Cerebellar cortex (tissue), 1 donor: Measurements from ENCODE around the gene SIKE1.
"Not testable (repeated sequence)": the region's sequence is repeated elsewhere in the genome, so short reads cannot be mapped to it uniquely, and the experiment has no call there.

Experiments used
- DNase-seq: peaks from one replicate; pipeline ENCODE4 v3.0.0-alpha.2; 2015; ENCODE audit warnings: low spot score

The SIKE1 gene

DNA sequence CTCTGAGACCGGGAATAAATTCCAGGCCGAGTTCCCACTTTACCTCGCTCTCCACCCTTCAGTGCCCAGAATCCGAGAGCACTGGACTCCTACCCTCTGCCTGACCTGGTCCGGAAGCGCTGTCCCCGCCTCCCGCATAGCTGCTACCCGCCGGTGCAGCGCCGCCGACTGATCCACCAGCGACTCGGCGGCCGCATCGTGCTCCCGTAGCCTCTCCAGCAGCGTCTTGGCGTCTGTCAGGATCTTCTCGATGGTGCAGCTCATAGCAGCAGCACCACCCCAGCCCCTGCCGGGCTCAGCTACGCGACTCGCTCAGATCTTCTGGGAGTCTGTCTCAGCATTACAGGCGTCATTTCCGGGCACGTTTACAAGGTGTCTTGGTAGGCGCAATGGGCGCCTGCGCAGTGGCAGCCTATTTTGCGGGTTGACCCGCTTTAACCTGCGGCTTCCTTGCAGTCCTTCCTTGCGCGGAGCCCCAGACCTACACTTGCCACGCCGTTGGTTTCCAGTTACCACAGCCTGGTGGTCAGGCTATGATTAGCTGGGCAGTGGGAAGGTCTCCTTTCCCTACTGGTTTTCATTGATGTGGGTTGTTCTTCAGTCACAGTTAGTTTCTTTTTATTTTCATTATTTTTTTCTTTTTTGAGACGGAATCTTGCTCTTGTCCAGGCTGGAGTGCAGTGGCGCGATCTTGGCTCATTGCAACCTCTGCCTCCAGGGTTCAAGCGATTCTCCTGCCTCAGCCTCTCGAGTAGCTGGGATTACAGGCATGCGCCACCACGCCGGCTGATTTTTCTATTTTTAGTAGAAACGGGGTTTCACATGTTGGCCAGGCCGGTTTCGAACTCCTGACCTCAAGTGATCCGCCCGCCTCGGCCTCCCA is at the start of gene SIKE1:
SIKE1 (minus strand) TSS at position 342 of the 883 bp plus-strand sequence; CDS start at position 264, 78 bp downstream.
- peak; percentile 98 for DNase-seq

DNA sequence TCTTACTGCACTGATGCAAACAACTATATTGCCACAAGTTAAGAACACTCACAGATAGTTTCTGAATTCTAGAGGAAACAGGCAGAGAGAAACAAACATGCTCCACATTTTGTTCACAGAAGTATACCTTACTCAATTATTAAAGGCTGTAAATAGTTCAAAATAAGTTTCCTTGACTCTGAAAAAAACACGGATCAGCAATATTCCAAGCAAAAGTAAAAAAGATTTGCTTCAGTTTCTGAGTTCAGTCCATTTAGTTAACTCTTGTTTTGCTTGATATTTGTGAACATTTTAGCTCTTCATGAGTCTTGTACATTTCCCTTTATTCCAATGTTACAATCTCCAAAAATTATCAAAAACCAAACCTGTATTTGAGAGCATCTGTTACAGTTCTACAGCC is 49.6 kb upstream of the SIKE1 start:
- DNase-seq, result not testable (repeated sequence)

DNA sequence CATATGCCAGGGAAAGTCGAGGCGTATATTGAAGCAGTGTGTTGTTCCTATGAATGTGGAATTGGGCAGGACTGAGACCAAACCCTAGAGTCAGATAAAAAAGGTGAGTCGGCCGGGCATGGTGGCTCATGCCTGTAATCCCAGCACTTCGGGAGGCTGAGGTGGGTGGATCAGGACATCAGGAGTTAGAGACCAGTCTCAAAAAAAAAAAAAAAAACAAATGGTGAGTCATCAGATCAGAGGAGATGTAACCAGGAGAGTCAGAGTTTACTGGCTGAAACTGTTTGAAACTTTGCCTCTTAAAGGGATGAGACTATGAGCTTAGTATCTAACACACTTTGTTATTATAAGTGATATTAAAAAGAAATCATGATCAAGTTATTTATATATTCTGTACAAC is 47.8 kb upstream of the SIKE1 start:
- no peak for DNase-seq

DNA sequence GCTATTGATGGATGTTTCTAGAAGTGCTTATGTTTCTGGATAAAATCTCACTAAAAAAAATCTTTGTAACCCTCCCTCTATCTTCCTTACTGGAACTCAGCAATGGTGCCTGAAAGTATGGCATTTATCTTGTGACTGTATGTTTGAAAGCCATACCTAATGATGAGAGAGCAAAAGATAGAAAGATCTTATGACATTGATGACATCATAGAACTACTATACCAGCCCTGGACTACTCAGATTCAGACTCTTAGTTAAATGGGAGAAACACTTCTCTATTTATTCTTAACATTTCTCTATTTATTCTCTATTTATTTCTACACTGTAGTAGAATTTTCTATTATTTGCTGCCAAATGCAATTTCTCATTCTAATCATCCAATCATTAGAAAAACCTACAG is 41.5 kb upstream of the SIKE1 start:
- no peak for DNase-seq

DNA sequence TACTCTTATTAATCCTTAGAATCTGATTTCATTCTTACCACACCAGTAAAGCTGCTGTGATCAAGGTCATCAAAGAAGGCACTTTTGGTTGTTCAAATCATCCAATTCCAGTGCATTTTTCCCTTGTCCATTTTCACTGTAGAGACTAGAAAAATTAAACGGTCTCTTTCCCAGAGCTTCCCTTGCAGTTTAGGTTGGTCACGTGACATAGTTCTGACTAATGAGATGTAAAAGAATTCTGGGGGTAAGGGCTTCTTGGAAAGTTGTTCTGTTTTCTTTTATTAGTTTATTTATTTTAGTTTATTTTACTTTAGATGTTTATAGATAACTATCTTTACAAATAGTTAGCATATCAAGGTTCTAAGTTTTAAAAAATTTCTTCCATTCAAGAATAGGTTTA is 39.9 kb upstream of the SIKE1 start:
- no peak for DNase-seq

DNA sequence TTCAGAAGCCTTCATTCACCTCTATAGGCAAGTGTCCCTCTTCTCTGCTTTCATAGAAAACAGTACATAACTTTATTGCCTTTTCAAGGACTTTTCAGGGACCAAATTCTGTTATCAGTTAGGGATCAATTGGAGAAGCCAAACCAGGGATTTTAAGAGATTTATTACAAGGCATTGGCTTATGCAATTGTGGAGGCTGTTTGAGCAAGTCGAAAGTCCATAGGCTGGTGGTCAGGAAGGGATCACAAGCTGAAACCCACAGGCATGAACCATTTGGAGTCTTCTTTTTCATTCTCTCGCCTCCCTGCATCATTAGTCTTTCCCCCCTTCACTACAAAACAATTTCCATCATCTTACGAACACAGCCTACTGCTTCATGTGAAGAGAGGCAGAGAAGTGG is 39.4 kb upstream of the SIKE1 start:
- no peak for DNase-seq

DNA sequence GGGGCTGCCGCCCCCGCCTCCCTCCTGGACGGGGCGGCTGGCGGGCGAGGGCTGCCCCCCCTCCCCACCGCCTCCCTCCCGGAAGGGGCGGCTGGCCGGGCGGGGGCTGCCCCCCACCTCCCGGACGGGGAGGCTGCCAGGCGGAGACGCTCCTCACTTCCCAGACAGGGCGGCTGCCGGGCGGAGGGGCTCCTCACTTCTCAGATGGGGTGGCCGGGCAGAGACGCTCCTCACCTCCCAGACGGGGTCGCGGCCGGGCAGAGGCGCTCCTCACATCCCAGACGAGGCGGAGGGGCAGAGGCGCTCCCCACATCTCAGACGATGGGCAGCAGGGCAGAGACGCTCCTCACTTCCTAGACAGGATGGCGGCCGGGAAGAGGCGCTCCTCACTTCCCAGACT is 24.0 kb upstream of the SIKE1 start:
- DNase-seq, result not testable (repeated sequence)

DNA sequence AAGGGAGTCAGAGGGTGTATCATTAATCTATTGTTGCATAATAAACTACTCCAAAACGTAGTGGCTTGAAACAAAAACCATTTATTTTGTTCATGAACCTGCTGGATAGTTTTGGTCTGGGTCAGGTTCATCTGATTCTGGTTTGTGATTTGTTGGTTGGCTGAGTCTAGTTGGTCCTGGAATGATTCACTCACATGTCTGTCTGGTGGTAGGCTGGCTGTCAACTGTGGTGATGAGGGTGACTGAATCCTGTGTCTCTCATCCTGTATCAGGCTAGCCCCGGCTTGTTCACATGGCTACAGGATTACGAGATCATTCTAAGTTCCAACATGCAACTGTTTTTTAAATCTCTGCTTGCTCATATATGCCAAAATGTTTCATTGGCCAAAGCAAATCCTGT is 22.5 kb upstream of the SIKE1 start:
- DNase-seq, result no peak

DNA sequence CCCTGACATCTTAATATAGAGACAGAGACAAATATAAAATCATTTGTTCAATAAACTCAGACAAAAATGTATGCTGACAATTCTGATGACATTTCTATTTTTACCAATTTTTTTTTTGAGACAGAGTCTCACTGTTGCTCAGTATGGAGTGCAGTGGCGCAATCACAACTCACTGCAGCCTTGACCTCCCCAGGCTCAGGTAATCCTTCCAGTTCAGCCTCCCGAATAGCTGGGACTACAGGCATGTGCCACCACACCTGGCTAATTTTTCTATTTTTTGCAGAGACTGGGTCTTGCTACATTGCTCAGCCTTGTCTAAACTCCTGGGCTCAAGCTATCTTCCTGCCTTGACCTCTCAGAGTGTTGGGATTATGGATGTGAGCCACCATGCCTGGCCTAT is 13.6 kb upstream of the SIKE1 start:
- DNase-seq, result no peak

DNA sequence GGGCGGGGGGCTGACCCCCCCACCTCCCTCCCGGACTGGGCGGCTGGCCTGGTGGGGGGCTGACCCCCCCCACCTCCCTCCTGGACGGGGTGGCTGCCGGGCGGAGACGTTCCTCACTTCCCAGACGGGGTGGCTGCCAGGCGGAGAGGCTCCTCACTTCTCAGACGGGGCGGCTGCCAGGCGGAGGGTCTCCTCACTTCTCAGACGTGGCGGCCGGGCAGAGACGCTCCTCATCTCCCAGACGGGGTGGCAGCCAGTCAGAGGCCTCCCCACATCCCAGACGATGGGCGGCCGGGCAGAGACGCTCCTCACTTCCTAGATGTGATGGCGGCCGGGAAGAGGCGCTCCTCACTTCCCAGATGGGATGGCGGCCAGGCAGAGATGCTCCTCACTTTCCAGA is 10.1 kb upstream of the SIKE1 start:
- not testable (repeated sequence) for DNase-seq

DNA sequence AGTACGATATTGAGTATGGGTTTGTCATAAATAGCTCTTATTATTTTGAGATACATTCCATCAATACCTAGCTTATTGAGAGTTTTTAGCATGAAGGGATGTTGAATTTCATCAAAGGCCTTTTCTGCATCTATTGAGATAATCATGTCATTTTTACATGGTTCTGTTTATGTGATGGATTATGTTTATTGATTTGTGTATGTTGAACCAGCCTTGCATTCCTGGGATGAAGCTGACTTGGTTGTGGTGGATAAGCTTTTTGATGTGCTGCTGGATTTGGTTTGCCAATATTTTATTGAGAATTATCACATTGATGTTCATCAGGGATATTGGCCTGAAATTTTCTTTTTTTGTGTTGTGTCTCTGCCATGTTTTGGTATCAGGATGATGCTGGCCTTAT is 6.0 kb upstream of the SIKE1 start:
- DNase-seq, result not testable (repeated sequence)

DNA sequence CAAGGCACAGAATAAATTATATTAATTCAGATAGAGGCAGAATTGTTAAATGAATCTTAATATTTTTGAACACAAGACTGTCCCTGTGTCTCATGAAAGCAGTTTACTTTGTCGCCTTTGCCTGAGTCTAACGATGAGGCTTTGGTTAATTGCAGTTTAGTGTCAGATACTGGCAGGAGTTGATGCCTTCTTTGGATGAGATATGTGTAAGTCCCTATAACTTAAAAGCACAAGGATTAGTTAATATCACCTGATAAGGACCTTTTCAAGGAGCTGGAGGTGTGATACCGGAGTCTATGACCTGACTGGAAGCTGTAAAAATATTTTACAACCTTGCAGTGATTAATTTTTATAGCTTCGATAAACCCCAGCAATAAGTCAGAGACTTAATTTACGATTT is 2.0 kb upstream of the SIKE1 start:
- DNase-seq, result no peak

DNA sequence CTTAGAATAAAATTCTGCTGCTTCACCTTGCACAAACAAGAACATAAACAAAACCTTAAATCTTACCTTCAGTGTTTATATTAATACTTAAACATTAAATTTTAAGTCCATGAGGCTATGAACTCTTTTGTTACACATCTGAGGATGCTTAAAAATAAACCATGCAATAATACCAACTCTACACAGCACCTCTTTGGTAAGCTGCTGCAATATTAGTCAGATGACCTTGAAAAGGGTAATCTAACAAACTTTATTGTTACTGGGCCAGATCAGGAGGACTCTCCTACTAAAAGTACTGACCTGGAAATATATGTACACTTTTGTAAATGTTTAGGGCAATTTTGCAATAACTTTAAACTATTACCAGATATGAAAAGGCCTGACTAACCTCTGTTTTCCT is 763 bp downstream of the SIKE1 start:
- DNase-seq, result no peak

DNA sequence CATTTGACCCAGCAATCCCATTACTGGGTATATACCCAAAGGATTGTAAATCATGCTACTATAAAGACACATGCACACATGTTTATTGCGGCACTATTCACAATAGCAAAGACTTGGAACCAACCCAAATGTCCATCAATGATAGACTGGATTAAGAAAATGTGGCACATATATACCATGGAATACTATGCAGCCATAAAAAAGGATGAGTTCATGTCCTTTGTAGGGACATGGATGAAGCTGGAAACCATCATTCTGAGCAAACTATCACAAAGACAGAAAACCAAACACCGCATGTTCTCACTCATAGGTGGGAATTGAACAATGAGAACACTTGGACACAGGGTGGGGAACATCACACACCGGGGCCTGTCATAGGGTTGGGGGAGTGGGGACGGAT is 3.8 kb downstream of the SIKE1 start:
- DNase-seq, result not testable (repeated sequence)

DNA sequence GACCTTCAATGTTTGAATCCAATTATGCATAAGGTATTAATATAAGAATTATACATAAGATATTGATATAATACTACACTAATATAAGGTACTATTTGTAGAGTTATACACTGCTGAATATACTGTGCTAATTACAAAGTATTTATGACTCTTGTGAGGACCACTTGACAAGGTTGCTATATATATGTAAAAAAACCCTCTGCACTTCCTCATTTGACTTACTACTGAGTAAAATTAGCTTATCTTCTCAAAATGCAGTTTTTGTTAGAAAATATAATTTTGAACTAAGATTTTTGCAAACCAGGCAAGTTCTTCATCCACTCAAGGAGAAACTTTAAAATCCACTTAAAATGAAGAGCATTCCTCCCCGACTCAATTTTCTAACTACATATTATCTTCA is 8.5 kb downstream of the SIKE1 start:
- DNase-seq, result no peak

DNA sequence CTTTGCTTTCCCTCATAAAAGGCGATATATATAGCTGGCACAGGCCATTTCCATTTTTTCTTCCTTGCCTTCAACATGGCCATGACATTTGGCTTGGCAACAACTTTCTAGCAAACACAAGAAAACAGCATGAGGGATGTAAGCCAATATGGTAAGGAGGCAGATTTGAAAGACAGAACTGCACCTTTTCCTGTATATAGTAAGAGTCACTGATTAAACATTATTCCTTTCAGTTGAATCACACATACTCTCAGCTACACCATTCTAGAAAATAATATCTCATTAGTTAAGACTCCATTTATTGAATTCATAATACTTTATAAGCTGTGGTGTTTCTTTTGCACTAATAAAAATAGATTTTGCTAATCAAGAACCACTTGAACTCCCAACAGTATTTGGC is 9.5 kb downstream of the SIKE1 start:
- no peak for DNase-seq

DNA sequence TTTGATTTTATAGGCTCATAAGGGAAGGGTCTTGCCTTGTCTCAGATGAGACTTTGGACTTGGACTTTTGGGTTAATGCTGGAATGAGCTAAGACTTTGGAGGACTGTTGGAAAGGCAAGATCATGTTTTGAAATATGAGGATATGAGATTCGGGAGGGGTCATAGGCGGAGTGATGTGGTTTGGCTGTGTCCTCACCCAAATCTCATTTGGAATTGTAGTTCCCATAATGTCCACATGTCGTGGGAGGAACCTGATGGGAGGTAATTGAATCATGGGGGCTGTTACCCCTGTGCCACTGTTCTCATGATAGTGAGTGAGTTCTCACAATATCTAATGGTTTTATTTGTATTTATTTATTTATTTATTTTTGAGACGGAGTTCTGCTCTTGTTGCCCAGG is 15.8 kb downstream of the SIKE1 start:
- no peak for DNase-seq

DNA sequence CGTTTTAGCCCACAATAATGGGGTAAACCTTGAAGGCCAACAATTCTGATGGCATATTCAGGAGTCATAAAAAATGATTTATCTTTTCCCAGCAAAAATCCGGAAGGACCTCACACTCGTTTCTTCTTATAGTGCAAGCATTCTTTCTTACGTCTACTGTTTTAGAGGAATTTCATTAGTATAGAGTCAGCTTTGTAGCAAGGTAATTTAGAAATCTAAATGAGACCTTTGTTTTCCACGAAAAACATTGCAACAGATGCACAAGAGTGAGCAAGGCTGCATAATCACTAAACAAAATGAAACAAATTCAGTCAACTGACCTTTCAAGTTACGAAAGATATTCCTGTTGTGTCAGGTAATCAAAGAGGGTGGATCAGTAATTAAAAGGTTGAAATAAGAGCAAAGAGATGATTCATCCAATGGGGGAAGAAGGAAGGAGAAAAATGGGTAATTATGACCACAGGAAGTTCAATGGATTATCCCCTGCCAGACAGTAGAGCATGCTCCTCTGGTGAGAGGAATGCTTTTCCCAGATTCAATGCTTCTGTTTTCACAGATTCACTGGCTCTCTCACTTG is 22.1 kb downstream of the SIKE1 start:
- DNase-seq, result no peak

DNA sequence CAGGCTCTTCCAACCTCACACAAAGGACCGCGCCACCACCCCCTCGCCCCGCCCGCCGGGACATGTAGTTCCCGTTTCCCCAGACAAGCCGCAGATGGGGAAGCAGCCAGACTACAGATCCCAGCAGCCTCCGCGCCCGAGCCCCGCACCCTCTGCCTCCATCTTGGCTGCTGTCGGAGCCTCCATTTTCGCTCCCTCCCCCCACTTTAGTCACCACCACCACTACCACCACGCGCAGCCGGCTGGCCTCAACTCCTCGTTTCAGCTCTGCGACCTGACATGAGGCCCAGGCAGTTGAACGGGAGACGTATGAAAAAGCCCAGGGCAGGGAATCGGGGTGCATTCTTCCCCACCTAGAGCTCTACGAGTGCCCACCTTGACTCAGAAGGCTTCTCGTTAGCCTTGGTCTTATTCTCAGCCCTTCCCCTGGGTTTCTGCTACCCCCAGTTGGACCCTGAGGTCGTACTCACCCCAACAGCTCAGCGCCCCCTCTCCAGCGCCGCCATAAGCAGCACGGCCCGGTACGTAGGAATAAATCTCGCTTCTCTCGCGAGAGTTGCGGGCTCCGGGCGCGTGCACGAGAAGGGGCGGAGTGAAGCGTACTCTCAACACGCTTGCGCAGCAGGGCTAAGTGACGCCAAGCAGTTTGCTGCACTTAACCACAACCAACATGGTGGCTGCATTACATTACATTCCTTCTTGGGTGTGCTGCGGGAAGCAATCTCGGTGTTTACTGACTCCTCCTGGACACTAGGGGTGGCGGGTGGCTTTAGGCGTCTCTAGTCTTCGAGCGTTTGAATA is 22.8 kb downstream of the SIKE1 start, which contains the start of gene CSDE1:
CSDE1 (minus strand) TSS at position 530 of the 801 bp plus-strand sequence. CDS start 18,094 bp downstream, outside the sequence.
- peak; percentile 98 for DNase-seq

DNA sequence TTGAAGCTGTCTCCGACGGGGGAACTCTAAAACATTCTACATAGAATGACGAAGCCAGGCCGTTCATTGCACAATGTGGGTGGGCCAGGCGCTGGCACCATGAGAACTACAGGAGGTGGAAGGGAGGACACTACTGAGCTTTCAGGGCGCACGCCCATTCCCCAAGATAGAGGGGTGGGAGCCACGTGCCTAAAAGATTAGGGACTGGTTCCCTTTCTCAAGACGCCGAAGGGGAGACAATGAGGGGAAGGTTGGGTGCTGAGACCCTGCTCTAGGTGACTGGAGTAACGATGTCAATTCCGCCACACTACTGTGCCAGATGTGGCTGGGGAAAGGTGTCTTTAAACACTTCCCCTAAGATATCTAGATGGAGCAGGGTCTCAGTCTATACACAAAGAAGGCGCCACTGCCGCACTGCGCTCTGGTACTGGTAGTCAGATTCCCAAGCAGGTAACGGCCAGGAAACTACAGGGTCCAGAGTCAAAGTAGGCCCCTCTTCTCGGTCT is 23.5 kb downstream of the SIKE1 start:
- no peak for DNase-seq

DNA sequence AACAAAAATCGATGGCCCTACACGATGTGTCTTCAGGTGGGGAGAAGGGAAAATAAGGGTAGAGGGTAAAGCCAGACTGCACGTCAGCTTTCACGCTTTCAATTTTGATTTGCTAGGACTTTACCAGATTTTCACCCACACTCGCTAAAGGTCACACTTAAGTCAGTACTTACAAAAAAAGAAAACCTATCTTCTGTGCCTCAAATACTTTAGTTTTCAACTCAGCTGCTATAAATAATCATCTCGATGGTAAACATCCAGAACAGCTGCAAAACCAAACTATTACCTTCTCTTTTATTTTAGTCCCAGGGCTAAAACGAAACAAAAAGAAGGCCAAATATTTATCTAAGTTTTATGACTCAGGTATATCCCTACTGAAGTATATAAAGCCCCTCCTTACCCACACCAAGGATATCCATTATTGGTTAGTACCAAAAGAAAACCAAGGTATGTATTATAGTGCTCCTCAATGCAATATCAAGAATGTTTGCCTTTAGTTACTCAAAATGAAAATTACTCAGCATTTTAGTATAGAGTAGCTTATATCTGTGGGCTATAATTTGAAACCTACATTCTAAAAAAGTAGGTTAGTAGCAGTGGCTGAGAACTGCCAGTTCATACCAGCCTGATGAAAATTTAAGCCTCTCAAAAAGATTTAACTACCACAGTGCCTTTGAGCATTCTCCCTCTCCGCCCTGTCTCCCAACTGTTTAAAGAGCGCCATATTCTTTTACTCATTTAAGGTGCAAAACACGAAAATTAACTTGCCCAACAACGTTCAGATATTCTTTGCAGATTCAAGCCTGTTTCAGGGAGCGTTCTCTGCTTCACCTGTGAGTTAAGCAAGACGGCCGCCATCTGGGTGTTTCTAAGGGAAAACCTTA is 24.2 kb downstream of the SIKE1 start:
- no peak for DNase-seq
